Panc1 (cell line): ENCODE results near the gene INSYN2A.

Experiments
- POLR2AphosphoS5 ChIP-seq: IDR thresholded peaks from 2 replicates; pipeline ENCODE4 v1.6.1; 2012; ENCODE audit warnings: mild to moderate bottlenecking, low read depth, low read length, moderate library complexity
- TF ChIP-seq, protein P1 (sequence below): fragments of 450-650 bp; IDR thresholded peaks from 2 replicates; pipeline ENCODE4 v1.5.1; 2017; ENCODE audit warnings: mild to moderate bottlenecking

DNA sequence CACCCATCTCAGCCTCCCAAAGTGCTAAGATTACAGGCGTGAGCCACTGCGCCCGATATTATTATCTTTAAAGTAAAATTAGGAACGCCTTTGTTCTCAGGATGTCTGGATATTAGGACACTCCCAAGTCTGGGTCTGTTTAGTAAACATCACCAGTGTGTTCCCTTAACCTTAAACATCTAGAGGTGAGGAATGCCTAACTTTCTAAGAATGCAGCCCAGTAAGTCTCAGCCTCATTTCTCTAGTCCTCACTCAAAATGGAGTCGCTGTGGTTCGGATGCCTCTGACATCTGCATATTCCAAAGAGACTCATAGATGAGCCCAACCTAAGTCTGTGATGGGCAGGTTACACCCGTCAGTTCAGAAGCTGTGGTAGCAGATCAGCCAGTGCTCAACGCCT is 4.3 kb upstream of the INSYN2A start:
- TF ChIP-seq, protein P1, sequence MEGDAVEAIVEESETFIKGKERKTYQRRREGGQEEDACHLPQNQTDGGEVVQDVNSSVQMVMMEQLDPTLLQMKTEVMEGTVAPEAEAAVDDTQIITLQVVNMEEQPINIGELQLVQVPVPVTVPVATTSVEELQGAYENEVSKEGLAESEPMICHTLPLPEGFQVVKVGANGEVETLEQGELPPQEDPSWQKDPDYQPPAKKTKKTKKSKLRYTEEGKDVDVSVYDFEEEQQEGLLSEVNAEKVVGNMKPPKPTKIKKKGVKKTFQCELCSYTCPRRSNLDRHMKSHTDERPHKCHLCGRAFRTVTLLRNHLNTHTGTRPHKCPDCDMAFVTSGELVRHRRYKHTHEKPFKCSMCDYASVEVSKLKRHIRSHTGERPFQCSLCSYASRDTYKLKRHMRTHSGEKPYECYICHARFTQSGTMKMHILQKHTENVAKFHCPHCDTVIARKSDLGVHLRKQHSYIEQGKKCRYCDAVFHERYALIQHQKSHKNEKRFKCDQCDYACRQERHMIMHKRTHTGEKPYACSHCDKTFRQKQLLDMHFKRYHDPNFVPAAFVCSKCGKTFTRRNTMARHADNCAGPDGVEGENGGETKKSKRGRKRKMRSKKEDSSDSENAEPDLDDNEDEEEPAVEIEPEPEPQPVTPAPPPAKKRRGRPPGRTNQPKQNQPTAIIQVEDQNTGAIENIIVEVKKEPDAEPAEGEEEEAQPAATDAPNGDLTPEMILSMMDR = no peak
- no peak for TF ChIP-seq POLR2AphosphoS5
